Right renal pelvis (tissue), 4 donors: ENCODE results near the gene FBN1. TPM values are rescaled to one million over a fixed set of nuclear protein-coding genes. Genes with fewer than 3 reads are reported as not detected.

Experiments used
- DNase-seq, 4 donors: peaks; one replicate each; pipeline ENCODE4 v3.0.0-alpha.2; 2013; ENCODE audit warnings: low read depth in 4 of 4, low spot score in 3 of 4, missing footprints in 1 of 4
- polyA plus RNA-seq, 4 donors: library from polyadenylated mRNA; unstranded; fragments of 120-200 nt; gene quantifications; one replicate each; pipeline ENCODE4 v1.2.1, GENCODE V29; 2013; ENCODE audit not compliant: insufficient read length in 4 of 4

The FBN1 gene
- polyA plus RNA-seq, 4 donors = 94.5 to 113 (median 109) TPM

- DNase-seq = no peak
Measured at GRCh38 chr15:48477795-48478360, 167.6 kb downstream of the FBN1 start.

GRCh38 chr15:48475600-48476395, 169.7 kb downstream of the FBN1 start:
- DNase-seq = no peak

DNA sequence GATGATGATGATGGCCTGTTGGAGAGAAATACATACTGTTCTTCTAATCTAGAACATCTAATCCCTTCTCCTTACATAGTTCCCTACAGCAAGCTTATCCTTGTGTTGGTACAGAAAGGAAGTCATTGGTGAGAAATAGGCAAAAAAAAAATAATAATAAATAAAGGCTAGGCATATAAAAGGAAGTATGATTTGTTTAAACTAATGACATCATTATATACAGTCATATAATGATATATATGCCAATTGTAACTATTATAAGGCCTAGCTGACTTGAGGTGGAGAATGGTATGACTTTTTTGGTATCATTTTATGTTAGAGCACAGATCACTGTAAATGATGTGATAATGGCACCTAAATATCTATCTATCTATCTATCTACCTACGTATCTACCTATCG, 171.8 kb downstream of the FBN1 start:
- no peak for DNase-seq

DNA sequence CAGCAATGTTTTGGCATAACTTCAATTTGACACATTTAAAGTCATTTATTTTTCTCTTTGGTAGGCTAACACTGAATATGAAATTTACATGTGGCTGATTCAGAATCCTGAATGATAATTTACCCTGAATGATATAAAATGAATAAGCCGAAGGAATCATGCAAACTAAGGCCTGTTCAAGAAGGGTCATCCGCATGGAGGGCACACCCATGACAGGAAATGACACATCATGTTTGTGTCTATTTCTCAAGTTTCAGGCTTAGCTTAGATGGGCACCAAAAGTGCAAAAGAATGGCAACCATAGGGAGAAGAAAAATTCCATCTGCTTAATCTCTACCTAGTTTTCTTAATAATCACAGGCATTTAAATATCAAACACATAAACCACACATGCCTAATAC, 172.8 kb downstream of the FBN1 start:
- DNase-seq = no peak

DNA sequence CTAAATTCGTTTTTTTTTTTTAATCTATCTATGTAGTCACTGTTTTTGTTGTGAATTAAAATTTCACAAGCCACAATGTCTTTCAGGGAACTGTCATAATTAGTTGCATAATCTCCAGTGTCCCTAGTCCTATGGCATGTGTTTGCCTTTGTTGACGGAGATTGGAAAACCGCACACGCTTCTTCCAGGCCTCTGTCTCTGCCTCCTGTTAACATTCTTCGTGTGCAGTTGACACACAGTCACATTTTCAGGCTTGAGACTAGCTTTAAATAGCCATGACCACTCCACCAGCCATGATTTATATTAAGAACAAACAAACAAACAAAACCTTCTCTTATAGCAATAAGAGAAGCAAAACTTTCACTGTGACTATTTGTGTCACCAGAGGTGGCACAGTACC, 174.4 kb downstream of the FBN1 start:
- DNase-seq = no peak

DNA sequence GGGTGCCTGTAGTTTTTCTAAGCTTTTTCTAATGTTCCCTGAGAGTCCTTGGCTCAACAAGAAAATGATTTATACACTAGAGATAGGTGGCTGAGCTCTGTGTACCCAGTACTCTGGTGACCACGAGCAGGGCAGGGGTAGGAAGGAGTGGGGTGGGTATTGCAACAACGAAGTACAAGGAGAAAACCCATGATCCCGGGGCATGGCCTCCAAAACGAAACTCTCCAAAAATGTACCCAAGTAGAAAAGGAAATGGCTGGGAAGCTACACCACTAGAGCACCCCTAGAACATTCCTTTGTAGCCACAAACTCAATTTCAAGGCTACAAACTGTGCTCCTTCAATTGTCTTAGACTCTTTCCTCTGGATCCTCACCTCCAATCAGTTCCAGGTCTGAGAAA, 175.4 kb downstream of the FBN1 start:
- DNase-seq = no peak

DNA sequence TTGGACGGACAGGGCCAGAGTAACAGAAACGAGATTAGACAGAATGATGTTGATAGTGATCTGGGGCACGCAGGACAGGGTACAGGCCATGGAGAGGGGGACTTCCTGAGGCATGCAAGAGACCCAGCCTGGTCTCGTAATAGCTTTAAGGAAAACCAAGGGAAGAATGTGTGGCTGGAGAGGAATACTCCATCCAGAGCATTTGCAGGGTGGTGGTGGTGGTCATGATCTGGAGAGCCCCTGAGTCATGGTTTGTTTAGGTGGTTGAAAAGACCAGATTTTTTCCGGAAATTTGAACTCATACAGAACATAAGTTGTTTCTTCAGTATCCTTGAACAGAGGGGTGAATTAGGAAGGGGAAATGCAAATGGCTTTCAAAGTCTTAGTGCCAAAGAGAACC, 175.8 kb downstream of the FBN1 start:
- DNase-seq = no peak

DNA sequence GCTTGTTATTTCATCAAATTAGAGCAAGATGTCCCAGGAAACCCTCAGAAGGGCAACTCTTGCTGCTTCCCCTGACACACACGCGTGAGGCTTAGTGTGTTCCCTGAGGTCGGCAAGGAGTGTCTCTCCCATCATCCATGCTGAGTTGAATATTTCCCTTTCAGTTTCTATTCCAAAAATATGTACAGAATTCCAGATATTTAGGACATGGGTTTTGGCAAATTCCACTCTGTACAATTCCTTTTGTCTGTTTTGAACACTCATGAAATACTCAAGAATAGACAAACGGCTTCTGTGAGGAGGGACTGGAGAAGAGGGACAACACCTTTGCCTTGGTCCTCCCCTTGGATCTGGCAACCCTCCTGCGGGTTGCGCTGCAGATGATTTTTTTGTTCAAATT, 176.2 kb downstream of the FBN1 start:
- no peak for DNase-seq

GRCh38 chr15:48467801-48468200, 177.7 kb downstream of the FBN1 start:
- DNase-seq = no peak

- no peak for DNase-seq
Measured at GRCh38 chr15:48466820-48467219, 178.7 kb downstream of the FBN1 start.

DNA sequence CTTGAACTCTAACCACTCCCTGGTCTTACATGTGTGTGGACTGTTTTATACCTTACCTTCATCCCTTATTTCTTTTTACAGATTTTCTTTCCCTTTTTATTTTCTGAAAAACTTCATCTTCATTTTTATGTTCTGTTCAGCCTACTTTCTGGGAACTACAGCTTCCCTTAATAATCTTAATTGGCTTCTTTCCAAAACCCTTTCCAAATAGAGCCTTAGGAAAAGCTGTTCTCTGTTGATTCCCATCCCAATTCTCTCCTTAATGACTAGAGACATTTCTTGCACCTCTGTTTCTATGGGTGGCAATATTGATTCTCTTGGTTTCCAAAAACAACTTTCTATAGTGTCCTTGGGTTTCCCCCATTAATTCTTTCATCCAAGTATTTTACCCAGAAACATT, 179.4 kb downstream of the FBN1 start:
- DNase-seq = no peak

- DNase-seq = no peak
Measured at GRCh38 chr15:48465410-48465809, 180.1 kb downstream of the FBN1 start.

DNA sequence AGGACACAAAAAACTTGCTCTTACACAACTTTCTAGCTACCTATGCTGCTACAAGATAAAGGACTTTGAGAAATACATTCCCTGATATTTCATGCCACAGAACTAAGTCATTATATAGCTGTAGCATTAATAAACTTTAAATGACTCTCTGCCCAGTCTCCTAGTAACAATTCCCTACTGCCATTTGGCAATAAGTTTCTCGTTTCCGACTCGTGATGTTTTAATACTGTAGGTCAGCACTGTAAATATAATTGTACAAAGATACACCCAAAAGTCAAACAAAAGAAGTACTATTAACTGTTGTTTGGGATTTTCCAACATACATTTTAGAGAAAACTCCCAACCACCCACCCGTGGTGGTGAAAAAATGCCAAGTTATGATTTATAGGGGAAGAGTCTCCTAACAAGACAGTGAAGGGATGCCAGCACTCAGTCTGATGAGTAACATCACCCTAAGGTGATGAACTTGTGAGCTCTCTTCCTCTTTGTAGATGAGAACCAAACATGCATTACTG, 182.1 kb downstream of the FBN1 start:
- DNase-seq = no peak

- DNase-seq = no peak
Measured at GRCh38 chr15:48462688-48463087, 182.8 kb downstream of the FBN1 start.

- DNase-seq = no peak
Measured at GRCh38 chr15:48459571-48460442, 185.7 kb downstream of the FBN1 start.

DNA sequence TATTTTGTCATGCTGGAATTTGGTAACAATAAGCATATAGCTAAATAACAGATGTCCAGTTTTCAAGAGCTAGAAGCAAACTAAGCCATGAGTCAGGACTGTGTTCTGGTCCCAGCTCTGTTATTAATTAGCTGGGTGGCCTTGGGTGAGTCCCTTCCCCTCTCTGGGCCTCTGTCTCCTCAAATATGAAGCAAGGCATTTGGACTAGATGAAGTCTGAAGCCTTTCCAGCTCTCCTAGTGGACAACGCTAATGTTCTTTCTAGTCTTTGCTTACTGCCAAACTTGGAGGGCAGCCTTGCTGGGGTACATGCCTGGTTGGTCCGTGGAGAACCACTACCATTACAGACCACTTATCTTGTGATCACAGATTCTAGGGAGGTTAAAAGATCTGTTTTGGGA, 186.6 kb downstream of the FBN1 start:
- DNase-seq = no peak

- no peak for DNase-seq
Measured at GRCh38 chr15:48456134-48456533, 189.4 kb downstream of the FBN1 start.

DNA sequence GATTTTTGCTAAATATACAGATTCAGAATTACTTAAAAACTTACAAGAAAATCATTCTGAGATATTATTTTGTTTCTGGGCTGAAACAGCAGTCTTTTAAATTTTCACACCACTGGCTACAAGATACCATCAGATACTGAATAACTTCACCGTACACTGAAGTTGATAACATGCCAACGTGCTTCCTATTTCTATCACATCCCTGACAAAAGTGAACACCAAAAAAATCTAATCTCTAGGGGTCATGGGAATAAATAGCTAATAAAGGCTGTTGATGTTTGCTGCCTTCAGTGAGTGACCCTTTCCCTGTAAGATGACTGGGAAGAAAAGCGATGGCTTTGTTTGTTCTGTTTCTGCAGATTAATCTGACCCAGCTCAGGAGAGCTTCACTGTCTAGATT, 193.8 kb downstream of the FBN1 start:
- no peak for DNase-seq

DNA sequence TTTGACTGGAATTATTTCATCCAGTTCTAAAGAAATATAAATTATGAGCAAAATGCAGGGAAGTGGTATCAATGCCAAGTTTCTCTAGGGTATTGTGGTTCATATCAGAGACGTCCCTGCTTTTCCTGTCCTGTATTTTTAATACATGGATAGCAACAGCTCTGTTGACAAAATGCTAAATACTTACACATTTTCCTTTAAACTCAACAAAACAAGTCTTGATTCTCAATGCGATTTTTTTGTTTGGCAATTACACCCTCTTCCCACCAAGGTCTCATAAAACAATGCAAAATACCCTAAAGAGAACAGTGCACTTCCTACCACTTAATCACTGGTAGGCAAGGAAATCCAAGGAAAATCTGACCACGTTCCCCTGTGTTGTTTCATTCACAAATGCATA, 194.3 kb downstream of the FBN1 start:
- DNase-seq = no peak

DNA sequence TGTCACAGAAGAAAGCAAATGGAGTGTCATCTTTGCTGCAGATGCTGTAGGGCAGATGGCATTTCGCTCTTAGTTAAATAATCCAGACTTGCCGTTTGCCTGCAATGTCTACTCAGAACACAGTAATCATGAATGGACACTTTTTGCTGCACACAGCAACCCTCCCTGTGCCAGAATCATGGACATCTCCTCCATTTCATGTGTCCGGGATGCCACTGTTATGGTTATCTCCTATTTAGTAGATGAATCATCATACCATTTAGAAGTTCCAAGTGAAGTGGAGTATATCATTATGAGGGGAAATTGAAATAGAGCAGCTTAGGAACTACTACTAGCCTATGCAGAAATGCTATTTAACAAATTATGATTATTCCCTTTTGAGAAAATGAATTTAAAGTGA, 195.8 kb downstream of the FBN1 start:
- DNase-seq = no peak

DNA sequence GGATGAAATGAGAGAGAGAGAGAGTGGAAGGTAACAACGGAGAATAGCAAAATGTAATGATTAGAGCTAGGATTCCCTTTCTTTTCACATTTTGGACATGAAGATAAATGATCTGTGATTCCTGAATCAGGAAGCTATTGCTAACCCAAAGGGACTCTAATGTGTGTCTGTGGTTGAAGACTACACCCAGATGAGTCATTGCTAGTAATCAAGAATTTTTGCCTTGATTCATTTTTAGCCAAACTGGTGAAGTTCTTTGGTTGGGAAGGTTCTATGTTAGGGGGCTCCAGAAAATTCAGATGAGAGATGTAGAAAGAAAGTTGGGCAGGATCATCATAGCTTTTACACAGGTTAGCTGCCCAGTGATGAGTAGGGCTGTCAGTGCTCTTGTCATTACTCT, 197.9 kb downstream of the FBN1 start:
- no peak for DNase-seq
